KMS-11 (cell line): ENCODE data around the gene LTK.

ENCODE experiments used
- H2AFZ ChIP-seq: fragments of 200-600 bp; sonication (generic); 2 replicates; pipeline ENCODE4 v1.6.1; 2016; ENCODE audit warnings: antibody characterized with exemption, mixed run types, low read depth
- H3K27ac ChIP-seq: fragments of 200-600 bp; sonication (generic); 2 replicates; pipeline ENCODE4 v1.6.1; 2016; ENCODE audit warnings: mild to moderate bottlenecking, mixed run types
- H3K27me3 ChIP-seq: fragments of 200-600 bp; sonication (generic); 2 replicates; pipeline ENCODE4 v1.6.1; 2017; ENCODE audit warnings: mild to moderate bottlenecking, low read depth, mixed run types, moderate library complexity; ENCODE audit not compliant: insufficient read depth
- H3K36me3 ChIP-seq: fragments of 200-600 bp; sonication (generic); 2 replicates; pipeline ENCODE4 v1.6.1; 2017; ENCODE audit warnings: mild to moderate bottlenecking, mixed run types; ENCODE audit not compliant: insufficient read depth
- H3K4me1 ChIP-seq: fragments of 200-600 bp; sonication (generic); 2 replicates; pipeline ENCODE4 v1.6.1; 2016; ENCODE audit warnings: mild to moderate bottlenecking, low read depth, mixed run types; ENCODE audit not compliant: poor library complexity, severe bottlenecking
- H3K4me2 ChIP-seq: fragments of 200-600 bp; sonication (generic); 2 replicates; pipeline ENCODE4 v1.7.0; 2016; ENCODE audit warnings: mild to moderate bottlenecking, mixed run types
- H3K4me3 ChIP-seq: fragments of 200-600 bp; sonication (generic); IDR thresholded peaks from 2 replicates; pipeline ENCODE4 v1.6.1; 2017; ENCODE audit warnings: low read depth, low read length, mixed read lengths; ENCODE audit not compliant: insufficient read depth
- H3K79me2 ChIP-seq: fragments of 200-600 bp; sonication (generic); 2 replicates; pipeline ENCODE4 v1.6.1; 2016; ENCODE audit warnings: low read depth, mixed run types; ENCODE audit not compliant: insufficient read depth
- H3K9ac ChIP-seq: fragments of 200-600 bp; sonication (generic); 2 replicates; pipeline ENCODE4 v1.6.1; 2016; ENCODE audit warnings: mild to moderate bottlenecking, mixed run types
- H4K20me1 ChIP-seq: fragments of 200-600 bp; sonication (generic); 2 replicates; pipeline ENCODE4 v1.6.1; 2016; ENCODE audit warnings: mild to moderate bottlenecking, mixed run types; ENCODE audit not compliant: insufficient read depth
- TF ChIP-seq, protein P1 (sequence below): fragments of 200-600 bp; sonication (generic); conservative IDR thresholded peaks from 2 replicates; pipeline ENCODE4 v1.6.1; 2017; ENCODE audit warnings: low read depth, mild to moderate bottlenecking, antibody characterized with exemption, low read length, moderate library complexity, mixed read lengths

The LTK gene

DNA sequence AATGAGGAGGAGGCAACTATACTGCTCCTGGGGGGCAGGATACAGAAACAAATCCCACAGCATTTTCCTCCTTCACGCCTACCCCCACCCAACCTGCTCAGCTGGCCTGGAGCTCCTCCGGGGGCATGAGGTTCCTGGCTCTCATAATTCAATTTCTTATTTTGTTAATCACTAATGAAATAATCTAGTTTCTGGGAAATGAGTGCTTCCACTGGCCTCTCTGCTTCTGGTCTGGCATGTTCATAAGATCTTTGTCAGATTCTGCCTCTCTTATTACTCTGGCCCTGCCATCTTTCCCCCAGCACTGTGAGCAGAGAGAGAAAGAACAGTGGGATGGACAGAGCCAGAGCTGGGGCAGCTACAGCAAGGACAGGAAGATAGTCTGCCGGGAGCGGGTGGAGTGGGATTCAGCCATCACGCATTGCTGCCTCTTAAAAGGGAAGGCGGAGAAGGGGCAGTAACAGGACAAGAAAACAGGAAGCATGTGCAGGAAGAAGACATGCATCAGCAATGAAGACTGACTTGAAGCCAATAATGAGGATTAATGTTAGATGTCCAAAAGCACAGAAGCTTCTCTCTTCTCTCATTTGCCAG, 16.8 kb upstream of the LTK start:
- no peaks in the 10 kb centered on the region for H3K36me3 ChIP-seq
- TF ChIP-seq, protein P1, sequence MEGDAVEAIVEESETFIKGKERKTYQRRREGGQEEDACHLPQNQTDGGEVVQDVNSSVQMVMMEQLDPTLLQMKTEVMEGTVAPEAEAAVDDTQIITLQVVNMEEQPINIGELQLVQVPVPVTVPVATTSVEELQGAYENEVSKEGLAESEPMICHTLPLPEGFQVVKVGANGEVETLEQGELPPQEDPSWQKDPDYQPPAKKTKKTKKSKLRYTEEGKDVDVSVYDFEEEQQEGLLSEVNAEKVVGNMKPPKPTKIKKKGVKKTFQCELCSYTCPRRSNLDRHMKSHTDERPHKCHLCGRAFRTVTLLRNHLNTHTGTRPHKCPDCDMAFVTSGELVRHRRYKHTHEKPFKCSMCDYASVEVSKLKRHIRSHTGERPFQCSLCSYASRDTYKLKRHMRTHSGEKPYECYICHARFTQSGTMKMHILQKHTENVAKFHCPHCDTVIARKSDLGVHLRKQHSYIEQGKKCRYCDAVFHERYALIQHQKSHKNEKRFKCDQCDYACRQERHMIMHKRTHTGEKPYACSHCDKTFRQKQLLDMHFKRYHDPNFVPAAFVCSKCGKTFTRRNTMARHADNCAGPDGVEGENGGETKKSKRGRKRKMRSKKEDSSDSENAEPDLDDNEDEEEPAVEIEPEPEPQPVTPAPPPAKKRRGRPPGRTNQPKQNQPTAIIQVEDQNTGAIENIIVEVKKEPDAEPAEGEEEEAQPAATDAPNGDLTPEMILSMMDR, result no peak
- no peak overlapping the region for H3K27ac ChIP-seq
- no peaks in the 10 kb centered on the region for H4K20me1 ChIP-seq
- no peaks in the 10 kb centered on the region for H3K27me3 ChIP-seq
- no peaks in the 10 kb centered on the region for H3K79me2 ChIP-seq
- no peak overlapping the region for H2AFZ ChIP-seq
- H3K4me2 ChIP-seq, result no peak overlapping the region
- no peak overlapping the region for H3K9ac ChIP-seq
- H3K4me1 ChIP-seq, result no peaks in the 10 kb centered on the region
- no peak overlapping the region for H3K4me3 ChIP-seq

DNA sequence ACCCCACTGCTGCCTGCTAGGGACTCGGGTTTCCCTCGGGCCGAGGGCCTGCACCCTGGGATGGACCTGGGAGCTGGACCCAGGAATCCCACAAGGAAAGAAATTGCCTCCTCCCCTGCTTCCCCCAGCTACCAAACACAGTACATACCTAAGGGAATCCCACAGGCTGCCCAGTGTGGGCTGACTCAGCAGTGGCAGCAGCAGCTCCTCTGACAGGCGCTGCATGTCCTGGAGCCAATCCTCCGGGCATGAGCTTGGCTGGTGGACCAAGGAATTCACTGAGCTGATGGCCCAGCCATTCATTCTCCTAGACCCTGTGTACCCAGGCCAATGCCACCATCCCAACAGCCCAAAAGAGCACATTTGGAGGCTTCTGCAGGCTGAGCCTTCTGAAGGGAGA, 9.5 kb upstream of the LTK start:
- Histone ChIP-seq H3K4me2 (no peak overlapping the region), H4K20me1 (no peaks in the 10 kb centered on the region), H2AFZ (no peak overlapping the region), H3K4me1 (no peaks in the 10 kb centered on the region), H3K27ac (no peak overlapping the region), H3K79me2 (no peaks in the 10 kb centered on the region), H3K9ac (no peak overlapping the region), H3K27me3 (no peaks in the 10 kb centered on the region), H3K36me3 (no peaks in the 10 kb centered on the region), H3K4me3 (no peak overlapping the region)
- TF ChIP-seq, protein P1, result no peak

- H3K36me3 ChIP-seq, result no peaks in the 10 kb centered on the region
- no peaks in the 10 kb centered on the region for H3K4me1 ChIP-seq
- H3K4me3 ChIP-seq, result no peak overlapping the region
- H3K27ac ChIP-seq, result no peak overlapping the region
- H2AFZ ChIP-seq, result no peak overlapping the region
- TF ChIP-seq, protein P1, result no peak
- no peaks in the 10 kb centered on the region for H3K27me3 ChIP-seq
- H3K9ac ChIP-seq, result no peak overlapping the region
- H3K79me2 ChIP-seq, result no peaks in the 10 kb centered on the region
- H3K4me2 ChIP-seq, result no peak overlapping the region
- H4K20me1 ChIP-seq, result no peaks in the 10 kb centered on the region
Measured at GRCh38 chr15:41521614-41522013, 8.0 kb upstream of the LTK start.

- Histone ChIP-seq H3K4me2 (no peak overlapping the region), H3K27me3 (no peaks in the 10 kb centered on the region), H3K9ac (no peak overlapping the region), H3K27ac (no peak overlapping the region), H3K36me3 (no peaks in the 10 kb centered on the region), H4K20me1 (no peaks in the 10 kb centered on the region), H3K4me1 (no peaks in the 10 kb centered on the region), H3K4me3 (no peak overlapping the region), H2AFZ (no peak overlapping the region), H3K79me2 (no peaks in the 10 kb centered on the region)
- TF ChIP-seq, protein P1, result no peak
Measured at GRCh38 chr15:41520636-41521035, 7.0 kb upstream of the LTK start.
